HepG2 (cell line): ENCODE measurements around the gene NR2C1. TPM values are rescaled to one million over a fixed set of nuclear protein-coding genes. Genes with fewer than 3 reads are reported as not detected.

Experiments
- ATAC-seq: fragments of 200-7000 bp; cut with Tn5 transposase; 3 replicates; pipeline ENCODE4 v1.9.1; 2020; ENCODE audit warnings: mild to moderate bottlenecking, moderate library complexity
- BruUV-seq: library from RNA; stranded (reverse); fragments of 400-500 nt; replicated peaks from 2 replicates; lab custom pipeline; 2021; lab: Mats Ljungman, UMichigan
- CTCF ChIA-PET: fragments of 300-600 bp; formaldehyde crosslinking; extraction: SDS; loops from one replicate; lab custom pipeline; 2021; ENCODE audit warnings: low total read pairs, inconsistent platforms, low intra/inter-chr PET ratio; lab: Yijun Ruan, JAX
- POLR2A ChIA-PET: fragments of 350-600 bp; sonication (Branson Sonifier 250); formaldehyde crosslinking; loops from one replicate; lab custom pipeline; 2020; ENCODE audit warnings: antibody characterized with exemption, inconsistent platforms; lab: Yijun Ruan, JAX
- DNase-seq: peaks from one replicate; pipeline ENCODE4 v3.0.0-alpha.2; 2015; ENCODE audit warnings: low spot score
- FAIRE-seq: peaks from 3 replicates; lab custom pipeline; 2011; peaks lifted over from hg19 to GRCh38; lab: Jason Lieb, UNC
- H2AFZ ChIP-seq: one replicate; pipeline ENCODE4 v1.6.1; 2011; ENCODE audit warnings: low read length, inconsistent platforms
- H3K27ac ChIP-seq: fragments of 300-600 bp; 3 replicates; pipeline ENCODE4 v1.8.0; 2011; ENCODE audit warnings: mixed run types, mild to moderate bottlenecking, mixed read lengths, low read length, inconsistent platforms; ENCODE audit not compliant: insufficient read depth; ENCODE audit errors: extremely low read length
- H3K27me3 ChIP-seq, 2 experiments: fragments of 200-600 bp in 1 of 2; 2 replicates in 1 of 2; 3 replicates in 1 of 2; pipeline versions ENCODE4 v1.6.0 to v1.8.0; 2011; ENCODE audit warnings: low read length in 2 of 2, mild to moderate bottlenecking in 2 of 2, moderate library complexity in 2 of 2, inconsistent platforms in 1 of 2; ENCODE audit not compliant: insufficient read depth in 2 of 2, control insufficient read depth in 1 of 2
- H3K36me3 ChIP-seq, 2 experiments: fragments of 200-600 bp in 1 of 2; replicated peaks in 1 of 2; 2 replicates in 1 of 2; 3 replicates in 1 of 2; pipeline versions ENCODE4 v1.5.1 to v1.8.0; 2011; ENCODE audit warnings: low read length in 2 of 2, inconsistent platforms in 1 of 2; ENCODE audit not compliant: insufficient read depth in 2 of 2, control insufficient read depth in 1 of 2
- H3K4me1 ChIP-seq: 2 replicates; pipeline ENCODE4 v1.5.1; 2012; ENCODE audit warnings: low read length, inconsistent platforms; ENCODE audit not compliant: insufficient read depth
- H3K4me2 ChIP-seq: 2 replicates; pipeline ENCODE4 v1.6.0; 2011; ENCODE audit warnings: low read depth, low read length, inconsistent platforms
- H3K4me3 ChIP-seq, 3 experiments: fragments of 200-600 bp in 1 of 3; sonication (generic), shearing (Covaris generic) in 1 of 3; replicated peaks in 1 of 3; 2 replicates each; pipeline ENCODE4 v1.5.1; 2011 to 2016; ENCODE audit warnings: low read length in 3 of 3, inconsistent platforms in 2 of 3, low read depth in 2 of 3, mild to moderate bottlenecking in 2 of 3, control low read depth in 1 of 3, mixed read lengths in 1 of 3; ENCODE audit not compliant: insufficient read depth in 1 of 3
- H3K79me2 ChIP-seq: one replicate; pipeline ENCODE4 v1.6.1; 2011; ENCODE audit warnings: low read length, inconsistent platforms; ENCODE audit not compliant: insufficient read depth
- H3K9ac ChIP-seq: 2 replicates; pipeline ENCODE4 v1.6.0; 2011; ENCODE audit warnings: mild to moderate bottlenecking, low read depth, low read length, inconsistent platforms; ENCODE audit not compliant: insufficient read depth
- H3K9me3 ChIP-seq: 2 replicates; pipeline ENCODE4 v1.5.1; 2012; ENCODE audit warnings: mild to moderate bottlenecking, low read length
- H4K20me1 ChIP-seq: 2 replicates; pipeline ENCODE4 v1.6.0; 2011; ENCODE audit warnings: inconsistent platforms, mild to moderate bottlenecking, low read length, moderate library complexity; ENCODE audit not compliant: insufficient read depth
- E2F5 ChIP-seq: sonication (generic); formaldehyde crosslinking; conservative IDR thresholded peaks from 2 replicates; pipeline ENCODE4 v1.4.0; 2020; ENCODE audit warnings: missing genetic modification reagents
- FOXK1 ChIP-seq: sonication (generic); formaldehyde crosslinking; IDR thresholded peaks from 2 replicates; pipeline ENCODE4 v1.4.0; 2020; ENCODE audit warnings: low read depth, missing genetic modification reagents, borderline replicate concordance
- NFE2 ChIP-seq: sonication (generic); formaldehyde crosslinking; IDR thresholded peaks from 2 replicates; pipeline ENCODE4 v1.4.0; 2020; ENCODE audit warnings: missing genetic modification reagents
- REST ChIP-seq, 2 experiments: IDR thresholded peaks; 2 replicates each; pipeline ENCODE4 v1.6.1; 2011 to 2012; ENCODE audit warnings: low read length in 2 of 2, borderline replicate concordance in 1 of 2, low read depth in 1 of 2, mild to moderate bottlenecking in 1 of 2, moderate library complexity in 1 of 2
- RFXAP ChIP-seq: sonication (generic); formaldehyde crosslinking; IDR thresholded peaks from 2 replicates; pipeline ENCODE4 v1.4.0; 2020; ENCODE audit warnings: missing genetic modification reagents, borderline replicate concordance
- ZBTB7A ChIP-seq: sonication (generic); formaldehyde crosslinking; IDR thresholded peaks from 2 replicates; pipeline ENCODE4 v1.8.0; 2022; ENCODE audit warnings: mild to moderate bottlenecking, missing genetic modification reagents
- ZNF24 ChIP-seq: fragments of 450-650 bp; IDR thresholded peaks from 2 replicates; pipeline ENCODE4 v1.6.1; 2017; ENCODE audit warnings: antibody characterized with exemption, mild to moderate bottlenecking
- ZNF280D ChIP-seq: sonication (generic); formaldehyde crosslinking; IDR thresholded peaks from 2 replicates; pipeline ENCODE4 v1.5.1; 2020; ENCODE audit warnings: mild to moderate bottlenecking, missing genetic modification reagents
- ZNF431 ChIP-seq: sonication (generic); formaldehyde crosslinking; IDR thresholded peaks from 2 replicates; pipeline ENCODE4 v1.9.0; 2022; ENCODE audit warnings: missing genetic modification reagents, low read depth, mild to moderate bottlenecking, borderline replicate concordance
- WGBS: methylation state at CpG from one replicate; pipeline ENCODE4 v1.1.6; 2017; ENCODE audit warnings: low lambda C conversion rate; 5-methylcytosine and 5-hydroxymethylcytosine counted together
- in situ Hi-C: cut with HindIII; loops from 2 replicates; pipeline ENCODE4 v1.10.0; 2017; ENCODE audit warnings: low pct_unique_long_range_greater_than_20kb; ENCODE audit not compliant: extremely low pct_ligation_motif_present
- intact Hi-C: fragments of 100-400 bp; cut with micrococcal nuclease; formaldehyde crosslinking; loops from one replicate; pipeline ENCODE4 v1.10.0; 2022; ENCODE audit not compliant: unreplicated experiment
- polyA plus RNA-seq, 8 experiments: library from polyadenylated mRNA; depleted of rRNA in 3 of 8; stranded (reverse) in 7 of 8; unstranded in 1 of 8; fragments of >200 nt; fragmentation: Illumina TruSeq in 4 of 8; extraction: Trizol in 4 of 8; gene quantifications; 2 replicates each; pipeline versions ENCODE4 v1.2.1 to v1.2.3, GENCODE V29; 2011 to 2016; ENCODE audit warnings: low read depth in 4 of 8, missing spikeins in 1 of 8, mixed read lengths in 1 of 8; ENCODE audit not compliant: insufficient read depth in 1 of 8
- total RNA-seq, 5 experiments: library from RNA; depleted of rRNA; stranded (reverse); fragments of >200 nt; fragmentation: Illumina TruSeq; extraction: Trizol; gene quantifications; 2 replicates each; pipeline ENCODE4 v1.2.3, GENCODE V29; 2016; ENCODE audit warnings: low read depth in 1 of 5

The NR2C1 gene
- total and polyA plus RNA-seq, 2 of the 13 experiments (the other 11 are each of a cell fraction or from before 2014, with no cell fraction given), result 38.0 to 70.8 TPM

GRCh38 chr12:95118788-95119179, 45.4 kb upstream of the NR2C1 start:
- TF ChIP-seq ZNF280D, result no peak
- TF ChIP-seq FOXK1 (CRISPR knock-in tag), result no peak
- TF ChIP-seq NFE2 (CRISPR knock-in tag), result no peak
- TF ChIP-seq ZBTB7A (CRISPR knock-in tag), result no peak
- no peak for TF ChIP-seq RFXAP
- TF ChIP-seq REST (IDR thresholded peaks at IDR 0.05; ENCODE audit: borderline replicate concordance in 1 of 2, low read depth in 1 of 2, low read length in 2 of 2), result no peak
- no peak for TF ChIP-seq ZNF431 (CRISPR knock-in tag)
- no peak for TF ChIP-seq E2F5
- no peak for TF ChIP-seq ZNF24
- no peaks in the 10 kb centered on the region for H3K9me3 ChIP-seq
- 93% methylated on average over 3 of the region's 3 CpGs for WGBS
- H3K9ac ChIP-seq, result no peak overlapping the region
- no peak overlapping the region for H2AFZ ChIP-seq
- no peaks in the 10 kb centered on the region for H3K27me3 ChIP-seq
- peaks cover 15% of the 10 kb centered on the region for H3K4me1 ChIP-seq
- in situ Hi-C loops (loop anchor here (5.0 to 25.0 kb wide), 2 partner anchors 219 to 419 kb away; no protein-coding TSS in a partner anchor), intact Hi-C loops (no loop called here)
- no TSS peak for BruUV-seq
- H3K79me2 ChIP-seq, result no peaks in the 10 kb centered on the region
- DNase-seq (no peak), ATAC-seq (no peak), FAIRE-seq (no peak)
- H4K20me1 ChIP-seq, result no peaks in the 10 kb centered on the region
- no peak overlapping the region for H3K27ac ChIP-seq
- CTCF ChIA-PET, result interaction anchor here (2.8 to 4.3 kb wide), 2 partner anchors 217 to 415 kb away, joined by 12 to 50 read pairs; no protein-coding TSS in a partner anchor
- POLR2A ChIA-PET, result no interaction called here
- H3K4me2 ChIP-seq, result no peak overlapping the region
- H3K36me3 ChIP-seq, result no peaks in the 10 kb centered on the region; a peak in 1 of 5 replicates
- no peak overlapping the region for H3K4me3 ChIP-seq
